Sigmoid colon (tissue), 4 donors: ENCODE measurements around the gene OCIAD2.

Experiments
- POLR2A ChIP-seq, 2 donors: fragments of 450-650 bp; IDR thresholded peaks; one replicate each; pipeline ENCODE4 v1.6.1; 2016; ENCODE audit warnings: antibody characterized with exemption in 2 of 2, mild to moderate bottlenecking in 2 of 2, moderate library complexity in 2 of 2
- POLR2AphosphoS5 ChIP-seq, 4 donors: sonication (generic); formaldehyde crosslinking; IDR thresholded peaks; one replicate each; pipeline ENCODE4 v1.6.1; 2017; ENCODE audit warnings: antibody characterized with exemption in 4 of 4

GRCh38 chr4:48913346-48913745 lies 6.8 kb upstream of the OCIAD2 start:
- TF ChIP-seq POLR2AphosphoS5 (IDR thresholded peaks at IDR 0.05), result peak; percentile 74 to 91 (median 88)
- TF ChIP-seq POLR2A (IDR thresholded peaks at IDR 0.05), result no peak
